Smooth muscle cell (in vitro differentiated cells): Measurements from ENCODE around the gene SNX14. TPM values are rescaled to one million over a fixed set of nuclear protein-coding genes. Genes with fewer than 3 reads are reported as not detected.

Experiments used
- DNase-seq: peaks from one replicate; lab custom pipeline; 2025; ENCODE audit not compliant: unreplicated experiment; lab: John Stamatoyannopoulos, UW
- H2AFZ ChIP-seq: fragments of 200-600 bp; sonication (generic); 2 replicates; pipeline ENCODE4 v1.6.0; 2016; ENCODE audit warnings: antibody characterized with exemption, low read depth, mild to moderate bottlenecking
- H3F3A ChIP-seq: fragments of 200-600 bp; sonication (generic); 2 replicates; pipeline ENCODE4 v1.6.0; 2017; ENCODE audit warnings: antibody characterized with exemption, low read depth
- H3K27ac ChIP-seq: fragments of 200-600 bp; sonication (generic); 2 replicates; pipeline ENCODE4 v1.5.1; 2016; ENCODE audit warnings: low read depth, mild to moderate bottlenecking
- H3K27me3 ChIP-seq: fragments of 200-600 bp; sonication (generic); 2 replicates; pipeline ENCODE4 v1.6.1; 2016; ENCODE audit warnings: low read depth, mild to moderate bottlenecking
- H3K36me3 ChIP-seq: fragments of 200-600 bp; sonication (generic); 2 replicates; pipeline ENCODE4 v1.5.1; 2016; ENCODE audit warnings: low read depth
- H3K4me1 ChIP-seq: fragments of 200-600 bp; sonication (generic); 2 replicates; pipeline ENCODE4 v1.5.1; 2016; ENCODE audit warnings: low read depth
- H3K4me2 ChIP-seq: fragments of 200-600 bp; sonication (generic); 2 replicates; pipeline ENCODE4 v1.6.0; 2016; ENCODE audit warnings: mild to moderate bottlenecking
- H3K4me3 ChIP-seq: fragments of 200-600 bp; sonication (generic); 2 replicates; pipeline ENCODE4 v1.5.1; 2016; ENCODE audit warnings: mild to moderate bottlenecking
- H3K79me2 ChIP-seq: fragments of 200-600 bp; sonication (generic); 2 replicates; pipeline ENCODE4 v1.6.0; 2016; ENCODE audit warnings: low read depth, mild to moderate bottlenecking
- H3K9ac ChIP-seq: fragments of 200-600 bp; sonication (generic); 2 replicates; pipeline ENCODE4 v1.6.0; 2016; ENCODE audit warnings: low read depth
- H3K9me3 ChIP-seq: fragments of 200-600 bp; sonication (generic); replicated peaks from 2 replicates; pipeline ENCODE4 v1.5.1; 2016; ENCODE audit warnings: low read depth
- H4K20me1 ChIP-seq: fragments of 200-600 bp; sonication (generic); 2 replicates; pipeline ENCODE4 v1.6.0; 2016; ENCODE audit warnings: low read depth
- WGBS: methylation state at CpG from one replicate; pipeline ENCODE4 v1.1.7; 2016; ENCODE audit warnings: low lambda C conversion rate; 5-methylcytosine and 5-hydroxymethylcytosine counted together
- polyA plus RNA-seq: library from polyadenylated mRNA; unstranded; fragments of >200 nt; fragmentation: Nextera tagmentation; extraction: Ambion mirVana; gene quantifications from 2 replicates; pipeline ENCODE4 v1.2.1, GENCODE V29; 2016
- total RNA-seq: library from RNA; depleted of rRNA; stranded (reverse); fragments of >200 nt; gene quantifications from 2 replicates; pipeline ENCODE4 v1.2.3, GENCODE V29; 2014
- TF ChIP-seq, protein P1 (sequence below): fragments of 200-600 bp; sonication (generic); IDR thresholded peaks from 2 replicates; pipeline ENCODE4 v1.5.1; 2017; ENCODE audit warnings: borderline replicate concordance, mild to moderate bottlenecking, antibody characterized with exemption; ENCODE audit not compliant: insufficient read depth, poor library complexity, severe bottlenecking

SNX14 gene
- total and polyA plus RNA-seq, 2 experiments from 2014 or later: 53.0 to 134 TPM

- Histone ChIP-seq H3F3A (no peaks in the 10 kb centered on the region), H3K9me3 (no peaks in the 10 kb centered on the region), H4K20me1 (no peaks in the 10 kb centered on the region), H3K4me3 (no peak overlapping the region), H3K27ac (no peak overlapping the region), H2AFZ (no peak overlapping the region), H3K36me3 (peaks cover 42% of the 10 kb centered on the region), H3K9ac (no peak overlapping the region), H3K27me3 (no peaks in the 10 kb centered on the region), H3K4me1 (no peaks in the 10 kb centered on the region), H3K79me2 (no peaks in the 10 kb centered on the region), H3K4me2 (no peak overlapping the region)
- TF ChIP-seq, protein P1, sequence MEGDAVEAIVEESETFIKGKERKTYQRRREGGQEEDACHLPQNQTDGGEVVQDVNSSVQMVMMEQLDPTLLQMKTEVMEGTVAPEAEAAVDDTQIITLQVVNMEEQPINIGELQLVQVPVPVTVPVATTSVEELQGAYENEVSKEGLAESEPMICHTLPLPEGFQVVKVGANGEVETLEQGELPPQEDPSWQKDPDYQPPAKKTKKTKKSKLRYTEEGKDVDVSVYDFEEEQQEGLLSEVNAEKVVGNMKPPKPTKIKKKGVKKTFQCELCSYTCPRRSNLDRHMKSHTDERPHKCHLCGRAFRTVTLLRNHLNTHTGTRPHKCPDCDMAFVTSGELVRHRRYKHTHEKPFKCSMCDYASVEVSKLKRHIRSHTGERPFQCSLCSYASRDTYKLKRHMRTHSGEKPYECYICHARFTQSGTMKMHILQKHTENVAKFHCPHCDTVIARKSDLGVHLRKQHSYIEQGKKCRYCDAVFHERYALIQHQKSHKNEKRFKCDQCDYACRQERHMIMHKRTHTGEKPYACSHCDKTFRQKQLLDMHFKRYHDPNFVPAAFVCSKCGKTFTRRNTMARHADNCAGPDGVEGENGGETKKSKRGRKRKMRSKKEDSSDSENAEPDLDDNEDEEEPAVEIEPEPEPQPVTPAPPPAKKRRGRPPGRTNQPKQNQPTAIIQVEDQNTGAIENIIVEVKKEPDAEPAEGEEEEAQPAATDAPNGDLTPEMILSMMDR: no peak
- no peak for DNase-seq
These were observed 77.5 kb downstream of the SNX14 start for GRCh38 chr6:85516168-85516567.

DNA sequence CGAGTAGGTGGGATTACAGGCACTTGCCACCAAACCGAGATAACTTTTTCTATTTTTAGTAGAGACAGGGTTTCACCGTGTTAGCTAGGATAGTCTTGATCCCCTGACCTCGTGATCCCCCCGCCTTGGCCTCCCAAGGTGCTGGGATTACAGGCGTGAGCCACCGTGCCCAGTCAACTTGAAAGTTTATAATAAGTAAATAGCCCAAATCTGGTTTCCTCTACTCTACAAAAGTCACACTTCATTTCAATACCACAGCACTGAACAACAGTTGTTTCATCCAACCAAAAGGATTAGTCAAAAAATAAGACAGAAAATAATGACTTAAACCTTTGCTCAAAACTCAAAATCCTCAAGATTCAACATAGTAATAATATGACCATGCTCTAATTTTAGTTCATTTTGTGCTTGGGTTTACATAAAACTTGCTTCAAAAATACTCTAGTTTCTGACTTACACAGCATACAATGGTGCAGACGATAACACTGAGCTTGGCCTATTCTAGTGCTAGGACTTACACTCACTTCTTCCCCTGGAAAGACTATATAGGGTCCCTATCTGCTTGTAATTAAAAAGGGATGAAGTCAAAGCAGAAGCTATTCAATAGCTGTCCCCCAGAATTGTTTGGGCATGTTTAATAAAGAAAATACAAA, 87.1 kb downstream of the SNX14 start:
- Histone ChIP-seq H3K9me3 (no peaks in the 10 kb centered on the region), H3K4me3 (no peak overlapping the region), H3F3A (no peaks in the 10 kb centered on the region), H3K4me2 (no peak overlapping the region), H3K9ac (no peak overlapping the region), H3K79me2 (no peaks in the 10 kb centered on the region), H2AFZ (no peak overlapping the region), H3K27me3 (no peaks in the 10 kb centered on the region), H4K20me1 (no peaks in the 10 kb centered on the region), H3K4me1 (no peaks in the 10 kb centered on the region), H3K27ac (no peak overlapping the region), H3K36me3 (peaks cover 13% of the 10 kb centered on the region)
- 93% methylated on average over 8 of the region's 8 CpGs for WGBS
- TF ChIP-seq, protein P1: no peak
- DNase-seq: no peak

- Histone ChIP-seq H3K9me3 (no peaks in the 10 kb centered on the region), H3K36me3 (peaks cover 6% of the 10 kb centered on the region), H3K4me3 (no peak overlapping the region), H3K9ac (no peak overlapping the region), H3K27ac (no peak overlapping the region), H3K4me1 (no peaks in the 10 kb centered on the region), H3F3A (no peaks in the 10 kb centered on the region), H4K20me1 (no peaks in the 10 kb centered on the region), H3K27me3 (no peaks in the 10 kb centered on the region), H3K79me2 (no peaks in the 10 kb centered on the region), H2AFZ (no peak overlapping the region), H3K4me2 (no peak overlapping the region)
- 82% methylated on average over 2 of the region's 2 CpGs for WGBS
- TF ChIP-seq, protein P1: no peak
- no peak for DNase-seq
These were observed 94.9 kb downstream of the SNX14 start for GRCh38 chr6:85498596-85499258.

DNA sequence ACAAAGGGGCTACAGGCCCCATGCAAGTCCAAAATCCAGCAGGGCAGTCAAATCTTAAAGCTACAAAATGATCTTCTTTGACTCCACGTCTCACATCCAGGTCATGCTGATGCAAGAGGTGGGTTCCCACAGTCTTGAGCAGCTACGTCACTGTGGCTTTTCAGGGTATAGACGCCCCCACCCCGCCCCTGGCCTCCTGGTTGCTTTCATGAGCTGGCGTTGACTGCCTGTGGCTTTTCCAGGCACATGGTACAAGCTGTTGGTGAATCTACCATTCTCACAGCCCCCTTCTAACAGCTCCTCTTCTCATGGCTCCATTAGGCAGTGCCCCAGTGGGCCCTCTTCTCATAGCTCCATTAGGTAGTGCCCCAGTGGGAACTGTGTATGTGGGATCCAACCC, 96.8 kb downstream of the SNX14 start:
- WGBS: 97% methylated on average over 5 of the region's 5 CpGs
- DNase-seq: no peak
- TF ChIP-seq, protein P1: no peak

More for the DNA sequence above, 96.8 kb downstream of the SNX14 start:
- H3K9me3 ChIP-seq: no peaks in the 10 kb centered on the region
- no peak overlapping the region for H3K4me3 ChIP-seq
- H3K27me3 ChIP-seq: no peaks in the 10 kb centered on the region
- no peaks in the 10 kb centered on the region for H3F3A ChIP-seq
- no peak overlapping the region for H3K27ac ChIP-seq
- no peak overlapping the region for H3K4me2 ChIP-seq
- no peaks in the 10 kb centered on the region for H3K79me2 ChIP-seq
- H3K9ac ChIP-seq: no peak overlapping the region
- H3K36me3 ChIP-seq: peaks cover 6% of the 10 kb centered on the region
- no peaks in the 10 kb centered on the region for H4K20me1 ChIP-seq
- no peaks in the 10 kb centered on the region for H3K4me1 ChIP-seq
- no peak overlapping the region for H2AFZ ChIP-seq
